Omental fat pad (tissue), 4 donors: ENCODE results near the gene TGFBR1. TPM values are rescaled to one million over a fixed set of nuclear protein-coding genes. Genes with fewer than 3 reads are reported as not detected.

ENCODE experiments used
- ATAC-seq: fragments of 150-250 bp; one replicate; pipeline ENCODE4 v1.9.1; 2016; ENCODE audit warnings: mild to moderate bottlenecking, moderate library complexity; ENCODE audit not compliant: low FRiP score
- DNase-seq: peaks from one replicate; pipeline ENCODE4 v3.0.0-alpha.2; 2019; ENCODE audit warnings: low spot score
- CTCF ChIP-seq, 3 donors: fragments of 450-650 bp; IDR thresholded peaks; one replicate each; pipeline ENCODE4 v1.5.1; 2016 to 2017; ENCODE audit warnings: antibody characterized with exemption in 3 of 3, mild to moderate bottlenecking in 3 of 3, moderate library complexity in 2 of 3
- small RNA-seq: library from RNA; depleted of rRNA; stranded (forward); fragments of <200 nt; gene quantifications from one replicate; pipeline ENCODE3, GENCODE V24; 2016
- total RNA-seq, 4 donors: library from RNA; depleted of rRNA; stranded (reverse); fragments of >200 nt; gene quantifications; one replicate each; pipeline ENCODE4 v1.1.0, GENCODE V29; 2016

Gene TGFBR1
- total RNA-seq, 4 donors from 2014 or later = 20.9 to 35.2 (median 30.9) TPM

- TF ChIP-seq CTCF (IDR thresholded peaks at IDR 0.05) = no peak
- ATAC-seq = no peak
- no peak for DNase-seq
Measured at GRCh38 chr9:99201603-99202002, 96.7 kb downstream of the TGFBR1 start.

Small RNA genes within 50 kb of the gene (small RNA-seq; reads per million reads assigned to genes)
- gene RN7SL794P = not detected
- gene RNA5SP290 = not detected

Other genes with a start within 250 kb of the TGFBR1 start
- 10 to 100 TPM; 20.7 to 98.5 (median 55.0) TPM for gene COL15A1, start 161.2 kb upstream of the TGFBR1 start, total RNA-seq
- gene ALG2, start 116.8 kb downstream of the TGFBR1 start, total RNA-seq = 10 to 100 TPM; 29.6 to 62.9 (median 44.5) TPM
- gene SEC61B, start 117.2 kb downstream of the TGFBR1 start, total RNA-seq = 100 to 1,000 TPM in 3 of 4 donors, 10 to 100 TPM in 1; 68.7 to 149 (median 134) TPM